NCI-H2227 (cell line): ENCODE data around the gene ATP5MC2.

ENCODE experiments used
- DNase-seq: peaks from one replicate; lab custom pipeline; 2025; ENCODE audit not compliant: unreplicated experiment; lab: John Stamatoyannopoulos, UW

The ATP5MC2 gene

DNA sequence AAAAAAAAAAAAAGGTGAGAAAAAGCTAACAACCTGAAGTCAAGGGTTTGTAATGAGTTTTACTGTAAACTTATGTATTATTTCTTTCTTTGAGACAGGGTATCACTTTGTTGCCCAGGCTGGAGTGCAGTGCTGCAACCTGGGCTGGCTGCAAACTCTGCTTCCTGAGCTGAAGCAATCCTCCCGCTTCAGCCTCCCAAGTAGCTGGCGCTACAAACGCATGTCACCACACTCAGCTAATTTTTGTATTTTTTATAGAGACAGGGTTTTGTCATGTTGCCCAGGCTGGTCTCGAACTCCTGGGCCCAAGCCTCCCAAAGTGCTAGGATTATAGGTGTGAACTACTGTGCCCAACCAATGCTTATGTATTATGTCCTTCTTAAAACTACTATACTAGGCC lies 58.9 kb downstream of the ATP5MC2 start:
- no peak for DNase-seq
